HCT116 (cell line): ENCODE results near the gene PCBP3. TPM values are rescaled to one million over a fixed set of nuclear protein-coding genes. Genes with fewer than 3 reads are reported as not detected.

ENCODE experiments used
- ATAC-seq: fragments of 200-7000 bp; cut with Tn5 transposase; 2 replicates; pipeline ENCODE4 v1.9.1; 2020; ENCODE audit warnings: mild to moderate bottlenecking, moderate library complexity
- BruUV-seq: library from RNA; stranded (reverse); fragments of 400-500 nt; replicated peaks from 2 replicates; lab custom pipeline; 2021; lab: Mats Ljungman, UMichigan
- CTCF ChIA-PET: fragments of 300-600 bp; sonication (Branson Sonifier 250); formaldehyde crosslinking; loops from one replicate; lab custom pipeline; 2021; ENCODE audit warnings: antibody characterized with exemption; lab: Charles Lee
- POLR2A ChIA-PET: fragments of 300-600, 350-600 bp; sonication (Branson Sonifier 250); formaldehyde crosslinking; loops from one replicate; lab custom pipeline; 2021; ENCODE audit warnings: antibody characterized with exemption; lab: Charles Lee
- RAD21 ChIA-PET, 2 experiments: fragments of 300-600 bp; sonication (Branson Sonifier 250); formaldehyde crosslinking; loops; one replicate each; lab custom pipeline; 2023; ENCODE audit warnings: low total read pairs in 2 of 2; ENCODE audit not compliant: uncharacterized antibody in 2 of 2, unreplicated experiment in 2 of 2, low non-redundant PET in 1 of 2; lab: Charles Lee
- DNase-seq: peaks from one replicate; pipeline ENCODE4 v3.0.0-alpha.2; 2010; ENCODE audit warnings: low read depth, low spot score
- H2AFZ ChIP-seq: fragments of 200-600 bp; shearing (Covaris generic), sonication (generic); 2 replicates; pipeline ENCODE4 v1.6.1; 2017; ENCODE audit warnings: low read depth, mixed run types, mixed read lengths, antibody characterized with exemption, low read length; ENCODE audit not compliant: poor library complexity, severe bottlenecking
- H3K27ac ChIP-seq: 2 replicates; pipeline ENCODE4 v1.5.1; 2012; ENCODE audit warnings: low read depth, low read length
- H3K27me3 ChIP-seq: fragments of 200-600 bp; sonication (generic); 2 replicates; pipeline ENCODE4 v1.6.1; 2016; ENCODE audit warnings: mixed run types, low read length, mixed read lengths; ENCODE audit not compliant: insufficient read depth
- H3K36me3 ChIP-seq, 2 experiments: fragments of 200-500 bp in 1 of 2; fragments of 200-600 bp in 1 of 2; sonication (Bioruptor generic) in 1 of 2; sonication (generic) in 1 of 2; 2 replicates each; pipeline versions ENCODE4 v1.5.1 to v1.6.1; 2014 to 2016; ENCODE audit warnings: low read length in 2 of 2, inconsistent platforms in 1 of 2, mixed read lengths in 1 of 2, mixed run types in 1 of 2; ENCODE audit not compliant: insufficient read depth in 2 of 2, control insufficient read depth in 1 of 2
- H3K4me1 ChIP-seq, 2 experiments: fragments of 200-600 bp in 1 of 2; sonication (generic) in 1 of 2; 2 replicates each; pipeline versions ENCODE4 v1.5.1 to v1.6.1; 2012 to 2017; ENCODE audit warnings: low read length in 2 of 2, inconsistent platforms in 1 of 2, mild to moderate bottlenecking in 1 of 2, mixed read lengths in 1 of 2, mixed run types in 1 of 2, moderate library complexity in 1 of 2; ENCODE audit not compliant: insufficient read depth in 2 of 2, control insufficient read depth in 1 of 2
- H3K4me2 ChIP-seq: fragments of 200-600 bp; sonication (generic); 2 replicates; pipeline ENCODE4 v1.6.1; 2017; ENCODE audit warnings: mixed run types, low read length, mixed read lengths
- H3K4me3 ChIP-seq, 2 experiments: fragments of 200-600 bp in 1 of 2; sonication (generic) in 1 of 2; replicated peaks in 1 of 2; 2 replicates each; pipeline ENCODE4 v1.5.1; 2011 to 2016; ENCODE audit warnings: low read length in 2 of 2, control low read depth in 1 of 2, low read depth in 1 of 2, mild to moderate bottlenecking in 1 of 2, mixed read lengths in 1 of 2, mixed run types in 1 of 2
- H3K79me2 ChIP-seq: fragments of 200-600 bp; sonication (generic); 2 replicates; pipeline ENCODE4 v1.6.1; 2017; ENCODE audit warnings: mild to moderate bottlenecking, mixed run types, low read length, moderate library complexity, mixed read lengths; ENCODE audit not compliant: insufficient read depth
- H3K9ac ChIP-seq: fragments of 200-600 bp; sonication (generic); 2 replicates; pipeline ENCODE4 v1.6.1; 2016; ENCODE audit warnings: low read length, mixed read lengths
- H3K9me2 ChIP-seq: fragments of 200-600 bp; sonication (generic), shearing (Covaris generic); 2 replicates; pipeline ENCODE4 v1.6.1; 2017; ENCODE audit warnings: mixed run types, mild to moderate bottlenecking, moderate library complexity; ENCODE audit not compliant: insufficient read depth
- H3K9me3 ChIP-seq, 2 experiments: fragments of 200-500 bp in 1 of 2; fragments of 200-600 bp in 1 of 2; sonication (Bioruptor generic) in 1 of 2; sonication (generic) in 1 of 2; 2 replicates each; pipeline ENCODE4 v1.6.1; 2014 to 2017; ENCODE audit warnings: low read length in 2 of 2, mixed read lengths in 2 of 2, inconsistent platforms in 1 of 2, low read depth in 1 of 2, mild to moderate bottlenecking in 1 of 2, mixed run types in 1 of 2, moderate library complexity in 1 of 2; ENCODE audit not compliant: control insufficient read depth in 1 of 2, insufficient read depth in 1 of 2
- H4K20me1 ChIP-seq: fragments of 200-600 bp; sonication (generic), shearing (Covaris generic); 2 replicates; pipeline ENCODE4 v1.6.1; 2017; ENCODE audit warnings: mixed run types, mild to moderate bottlenecking, moderate library complexity; ENCODE audit not compliant: insufficient read depth
- CBX3 ChIP-seq: IDR thresholded peaks from 2 replicates; pipeline ENCODE4 v1.6.1; 2012; ENCODE audit warnings: low read depth
- CEBPB ChIP-seq: IDR thresholded peaks from 2 replicates; pipeline ENCODE4 v1.6.1; 2012; ENCODE audit warnings: low read depth
- EGR1 ChIP-seq: IDR thresholded peaks from 2 replicates; pipeline ENCODE4 v1.6.1; 2012; ENCODE audit warnings: low read depth
- ELF1 ChIP-seq: IDR thresholded peaks from 2 replicates; pipeline ENCODE4 v1.6.1; 2012; ENCODE audit warnings: low read depth, borderline replicate concordance
- FOSL1 ChIP-seq: IDR thresholded peaks from 2 replicates; pipeline ENCODE4 v1.6.1; 2012; ENCODE audit warnings: low read depth
- POLR2A ChIP-seq: IDR thresholded peaks from 2 replicates; pipeline ENCODE4 v1.7.0; 2011; ENCODE audit warnings: borderline replicate concordance; ENCODE audit not compliant: insufficient read depth, insufficient read length; ENCODE audit errors: extremely low read depth
- SIN3A ChIP-seq: IDR thresholded peaks from 2 replicates; pipeline ENCODE4 v1.6.1; 2012; ENCODE audit warnings: low read depth
- YY1 ChIP-seq: IDR thresholded peaks from 2 replicates; pipeline ENCODE4 v1.6.1; 2011; ENCODE audit warnings: low read length, low read depth, moderate library complexity, mild to moderate bottlenecking; ENCODE audit not compliant: insufficient replicate concordance; ENCODE audit errors: extremely low read depth
- ZNF274 ChIP-seq: fragments of 200-500 bp; sonication (Bioruptor generic); IDR thresholded peaks from 2 replicates; pipeline ENCODE4 v1.6.1; 2014; ENCODE audit warnings: mild to moderate bottlenecking, low read depth, low read length, inconsistent platforms
- intact Hi-C: fragments of 100-400 bp; cut with micrococcal nuclease; formaldehyde crosslinking; loops from 2 replicates; pipeline ENCODE4 v1.10.0; 2022
- total RNA-seq: library from RNA; stranded (reverse); gene quantifications from one replicate; pipeline ENCODE4 v1.2.1, GENCODE V29; 2021; ENCODE audit not compliant: unreplicated experiment
- TF ChIP-seq, protein P1 (sequence below): IDR thresholded peaks from 2 replicates; pipeline ENCODE4 v1.6.1; 2012
- TF ChIP-seq, protein P2 (sequence below), 3 experiments: fragments of 200-600 bp in 1 of 3; sonication (generic) in 1 of 3; IDR thresholded peaks in 2 of 3; conservative IDR thresholded peaks in 1 of 3; 2 replicates each; pipeline ENCODE4 v1.5.1; 2012 to 2017; ENCODE audit warnings: low read depth in 2 of 3, low read length in 2 of 3, antibody characterized with exemption in 1 of 3, borderline replicate concordance in 1 of 3, control low read depth in 1 of 3, mild to moderate bottlenecking in 1 of 3, mixed read lengths in 1 of 3, mixed run types in 1 of 3, moderate library complexity in 1 of 3; ENCODE audit not compliant: insufficient read depth in 1 of 3
- TF ChIP-seq, protein P3 (sequence below): IDR thresholded peaks from 2 replicates; pipeline ENCODE4 v1.6.1; 2011; ENCODE audit warnings: mild to moderate bottlenecking, low read length, moderate library complexity; ENCODE audit not compliant: insufficient replicate concordance; ENCODE audit errors: extremely low read depth

Gene PCBP3
- total RNA-seq, 1 experiment from 2014 or later, result 3.1 TPM

DNA sequence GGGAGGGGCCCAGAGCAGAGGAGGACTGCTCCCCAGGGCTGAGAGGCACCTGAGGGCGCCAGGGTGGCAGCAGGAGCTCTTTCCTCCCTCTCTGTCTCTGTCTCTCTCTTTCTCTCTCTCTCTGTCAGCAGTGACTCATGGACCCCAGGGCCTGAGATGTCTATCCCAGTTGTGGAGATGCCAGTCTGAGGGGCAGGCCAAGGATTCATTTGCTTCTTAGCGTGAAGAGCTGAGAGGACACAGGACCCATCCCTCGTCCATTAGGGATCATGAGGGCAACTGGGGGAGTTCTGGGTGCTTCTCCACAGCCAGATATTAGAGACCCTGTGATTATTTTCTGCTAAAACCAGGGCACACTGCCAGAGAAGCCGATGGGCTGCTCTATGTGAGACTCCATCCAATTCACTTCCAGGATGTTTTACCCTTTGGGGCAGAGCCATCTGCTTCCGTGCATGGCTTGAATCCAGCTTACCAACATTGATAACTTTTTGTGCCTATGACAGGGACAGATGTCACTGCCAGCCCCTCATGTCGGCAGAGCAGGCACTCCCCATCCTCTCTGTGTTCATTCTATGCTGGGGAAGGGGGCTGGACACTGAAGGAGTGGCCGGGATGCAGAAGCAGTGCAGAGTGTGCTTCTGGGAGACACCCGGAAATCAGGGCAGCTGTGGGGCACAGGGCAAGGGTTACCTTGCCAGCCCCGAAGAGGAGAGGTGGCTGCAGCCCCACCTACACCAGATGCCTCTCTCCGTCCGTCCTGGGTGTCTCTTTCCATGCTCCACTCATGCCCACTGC is 4.1 kb upstream of the PCBP3 start:
- no TSS peak for BruUV-seq
- Histone ChIP-seq H3K4me1 (no peaks in the 10 kb centered on the region), H3K27me3 (no peaks in the 10 kb centered on the region; the same call in 1 of the 2 replicates), H3K4me3 (no peak overlapping the region), H3K9me2 (no peaks in the 10 kb centered on the region), H2AFZ (no peak overlapping the region), H3K9ac (no peak overlapping the region), H3K79me2 (no peaks in the 10 kb centered on the region), H3K9me3 (no peaks in the 10 kb centered on the region), H3K36me3 (no peaks in the 10 kb centered on the region), H3K27ac (no peak overlapping the region), H3K4me2 (no peak overlapping the region), H4K20me1 (no peaks in the 10 kb centered on the region)
- RAD21 ChIA-PET, result no interaction called here
- intact Hi-C loops, result no loop called here
- no peak for ATAC-seq
- TF ChIP-seq CBX3, result no peak
- TF ChIP-seq ZNF274, result no peak
- DNase-seq, result no peak
- POLR2A ChIA-PET, result no interaction called here
- CTCF ChIA-PET, result no interaction called here

DNA sequence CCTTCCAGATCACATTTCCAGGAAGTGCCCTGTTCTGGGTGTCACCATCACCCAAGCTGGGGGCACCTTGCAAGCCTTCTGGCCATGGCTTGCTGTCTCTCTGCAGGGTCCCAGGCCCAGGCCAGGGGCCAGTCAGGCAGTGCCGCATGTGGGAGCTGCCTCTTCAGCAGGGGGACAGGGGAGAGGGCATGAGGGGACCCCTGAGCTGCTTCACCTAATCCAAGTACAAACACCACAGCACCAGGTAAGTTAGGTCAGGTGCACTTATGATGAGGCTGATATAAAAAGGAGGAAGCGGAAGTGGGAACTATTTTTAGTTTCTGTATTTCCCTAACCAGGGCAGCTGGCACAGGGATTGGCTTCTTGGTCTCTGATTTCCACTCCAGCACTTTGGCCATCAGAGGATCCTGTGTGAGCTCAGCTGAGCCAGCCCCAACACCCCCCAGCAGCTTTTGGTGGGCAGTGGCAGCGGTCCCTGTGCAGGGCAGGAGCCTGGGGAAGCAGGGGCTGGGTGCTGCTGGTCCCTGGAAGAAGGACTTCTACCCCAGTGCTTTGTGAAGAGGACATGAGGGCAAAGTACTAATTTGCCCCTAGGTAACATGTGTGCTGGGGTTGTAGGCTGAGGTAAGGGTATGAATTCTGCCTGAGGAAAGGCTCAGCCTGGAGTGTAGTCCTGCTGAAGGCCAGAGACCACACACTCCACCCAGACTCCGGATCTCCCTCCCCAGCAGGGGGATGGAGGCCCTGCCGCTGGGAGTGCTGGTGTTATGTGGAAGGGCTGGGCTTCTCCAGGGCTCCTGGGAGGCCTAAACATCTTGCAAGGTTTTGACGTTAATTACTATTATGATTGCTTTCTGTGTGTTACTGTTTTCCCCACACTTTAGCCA is 3.3 kb upstream of the PCBP3 start:
- ATAC-seq (no peak), DNase-seq (no peak)
- no peak overlapping the region for H3K9ac ChIP-seq
- TF ChIP-seq CEBPB (no peak), POLR2A (no peak), ELF1 (no peak), SIN3A (no peak), EGR1 (no peak), FOSL1 (no peak), YY1 (no peak)
- TF ChIP-seq, protein P1, sequence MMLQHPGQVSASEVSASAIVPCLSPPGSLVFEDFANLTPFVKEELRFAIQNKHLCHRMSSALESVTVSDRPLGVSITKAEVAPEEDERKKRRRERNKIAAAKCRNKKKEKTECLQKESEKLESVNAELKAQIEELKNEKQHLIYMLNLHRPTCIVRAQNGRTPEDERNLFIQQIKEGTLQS, result no peak
- TF ChIP-seq, protein P2, sequence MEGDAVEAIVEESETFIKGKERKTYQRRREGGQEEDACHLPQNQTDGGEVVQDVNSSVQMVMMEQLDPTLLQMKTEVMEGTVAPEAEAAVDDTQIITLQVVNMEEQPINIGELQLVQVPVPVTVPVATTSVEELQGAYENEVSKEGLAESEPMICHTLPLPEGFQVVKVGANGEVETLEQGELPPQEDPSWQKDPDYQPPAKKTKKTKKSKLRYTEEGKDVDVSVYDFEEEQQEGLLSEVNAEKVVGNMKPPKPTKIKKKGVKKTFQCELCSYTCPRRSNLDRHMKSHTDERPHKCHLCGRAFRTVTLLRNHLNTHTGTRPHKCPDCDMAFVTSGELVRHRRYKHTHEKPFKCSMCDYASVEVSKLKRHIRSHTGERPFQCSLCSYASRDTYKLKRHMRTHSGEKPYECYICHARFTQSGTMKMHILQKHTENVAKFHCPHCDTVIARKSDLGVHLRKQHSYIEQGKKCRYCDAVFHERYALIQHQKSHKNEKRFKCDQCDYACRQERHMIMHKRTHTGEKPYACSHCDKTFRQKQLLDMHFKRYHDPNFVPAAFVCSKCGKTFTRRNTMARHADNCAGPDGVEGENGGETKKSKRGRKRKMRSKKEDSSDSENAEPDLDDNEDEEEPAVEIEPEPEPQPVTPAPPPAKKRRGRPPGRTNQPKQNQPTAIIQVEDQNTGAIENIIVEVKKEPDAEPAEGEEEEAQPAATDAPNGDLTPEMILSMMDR (IDR thresholded peaks at IDR 0.05 in 2 of 3, conservative IDR thresholded peaks at IDR 0.05 in 1 of 3; ENCODE audit: borderline replicate concordance in 1 of 3, insufficient read depth in 1 of 3, low read depth in 2 of 3, low read length in 2 of 3), result no peak
- TF ChIP-seq, protein P3, sequence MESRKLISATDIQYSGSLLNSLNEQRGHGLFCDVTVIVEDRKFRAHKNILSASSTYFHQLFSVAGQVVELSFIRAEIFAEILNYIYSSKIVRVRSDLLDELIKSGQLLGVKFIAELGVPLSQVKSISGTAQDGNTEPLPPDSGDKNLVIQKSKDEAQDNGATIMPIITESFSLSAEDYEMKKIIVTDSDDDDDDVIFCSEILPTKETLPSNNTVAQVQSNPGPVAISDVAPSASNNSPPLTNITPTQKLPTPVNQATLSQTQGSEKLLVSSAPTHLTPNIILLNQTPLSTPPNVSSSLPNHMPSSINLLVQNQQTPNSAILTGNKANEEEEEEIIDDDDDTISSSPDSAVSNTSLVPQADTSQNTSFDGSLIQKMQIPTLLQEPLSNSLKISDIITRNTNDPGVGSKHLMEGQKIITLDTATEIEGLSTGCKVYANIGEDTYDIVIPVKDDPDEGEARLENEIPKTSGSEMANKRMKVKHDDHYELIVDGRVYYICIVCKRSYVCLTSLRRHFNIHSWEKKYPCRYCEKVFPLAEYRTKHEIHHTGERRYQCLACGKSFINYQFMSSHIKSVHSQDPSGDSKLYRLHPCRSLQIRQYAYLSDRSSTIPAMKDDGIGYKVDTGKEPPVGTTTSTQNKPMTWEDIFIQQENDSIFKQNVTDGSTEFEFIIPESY, result no peak
- H4K20me1 ChIP-seq, result no peaks in the 10 kb centered on the region
- H2AFZ ChIP-seq, result no peak overlapping the region
- H3K4me2 ChIP-seq, result no peak overlapping the region
- no peak overlapping the region for H3K27ac ChIP-seq
- RAD21 ChIA-PET, result no interaction called here
- H3K9me3 ChIP-seq, result no peaks in the 10 kb centered on the region
- H3K9me2 ChIP-seq, result no peaks in the 10 kb centered on the region
- CTCF ChIA-PET, result no interaction called here
- no peaks in the 10 kb centered on the region for H3K79me2 ChIP-seq
- POLR2A ChIA-PET, result no interaction called here
- H3K36me3 ChIP-seq, result no peaks in the 10 kb centered on the region
- H3K4me3 ChIP-seq, result no peak overlapping the region
- H3K4me1 ChIP-seq, result no peaks in the 10 kb centered on the region
- H3K27me3 ChIP-seq, result peaks cover 5% of the 10 kb centered on the region; the same call in 1 of the 2 replicates
- BruUV-seq, result no TSS peak
- intact Hi-C loops, result loop anchor here (5.0 kb wide), 1 partner anchor 88 kb away; no protein-coding TSS in a partner anchor
